Lower leg skin (tissue), 4 donors: ENCODE data around the gene C3orf18. TPM values are rescaled to one million over a fixed set of nuclear protein-coding genes. Genes with fewer than 3 reads are reported as not detected.
A peak's percentile ranks its signal among the peaks of the same experiment; 100 is the strongest.

Source experiments
- DNase-seq, 2 donors: peaks; one replicate each; pipeline ENCODE4 v3.0.0-alpha.2; 2019; ENCODE audit warnings: low spot score in 2 of 2
- H3K4me3 ChIP-seq: fragments of 200-600 bp; sonication (generic); 2 replicates; pipeline ENCODE4 v1.5.1; 2017; ENCODE audit warnings: mild to moderate bottlenecking, low read depth; ENCODE audit not compliant: poor library complexity, severe bottlenecking
- POLR2A ChIP-seq, 2 donors: fragments of 450-650 bp; IDR thresholded peaks; one replicate each; pipeline ENCODE4 v1.6.1; 2016 to 2017; ENCODE audit warnings: antibody characterized with exemption in 2 of 2, mild to moderate bottlenecking in 1 of 2, moderate library complexity in 1 of 2
- WGBS, 2 donors: methylation state at CpG; one replicate each; pipeline ENCODE4 v1.1.5; 2018; 5-methylcytosine and 5-hydroxymethylcytosine counted together
- intact Hi-C: fragments of 100-400 bp; cut with DNase I; formaldehyde crosslinking; loops from one replicate; pipeline ENCODE4 v1.15.0; 2023; ENCODE audit warnings: low total_unique reads
- total RNA-seq, 4 donors: library from RNA; depleted of rRNA; stranded (reverse); fragments of >200 nt; gene quantifications; one replicate each; pipeline ENCODE4 v1.1.0, GENCODE V29; 2016
- TF ChIP-seq, protein P1 (sequence below), 3 donors: fragments of 450-650 bp; IDR thresholded peaks; one replicate each; pipeline ENCODE4 v1.5.1; 2016; ENCODE audit warnings: antibody characterized with exemption in 3 of 3, mild to moderate bottlenecking in 3 of 3, moderate library complexity in 2 of 3

C3orf18 gene
- total RNA-seq, 4 donors from 2014 or later, result 0.27 to 3.9 (median 2.0) TPM

DNA sequence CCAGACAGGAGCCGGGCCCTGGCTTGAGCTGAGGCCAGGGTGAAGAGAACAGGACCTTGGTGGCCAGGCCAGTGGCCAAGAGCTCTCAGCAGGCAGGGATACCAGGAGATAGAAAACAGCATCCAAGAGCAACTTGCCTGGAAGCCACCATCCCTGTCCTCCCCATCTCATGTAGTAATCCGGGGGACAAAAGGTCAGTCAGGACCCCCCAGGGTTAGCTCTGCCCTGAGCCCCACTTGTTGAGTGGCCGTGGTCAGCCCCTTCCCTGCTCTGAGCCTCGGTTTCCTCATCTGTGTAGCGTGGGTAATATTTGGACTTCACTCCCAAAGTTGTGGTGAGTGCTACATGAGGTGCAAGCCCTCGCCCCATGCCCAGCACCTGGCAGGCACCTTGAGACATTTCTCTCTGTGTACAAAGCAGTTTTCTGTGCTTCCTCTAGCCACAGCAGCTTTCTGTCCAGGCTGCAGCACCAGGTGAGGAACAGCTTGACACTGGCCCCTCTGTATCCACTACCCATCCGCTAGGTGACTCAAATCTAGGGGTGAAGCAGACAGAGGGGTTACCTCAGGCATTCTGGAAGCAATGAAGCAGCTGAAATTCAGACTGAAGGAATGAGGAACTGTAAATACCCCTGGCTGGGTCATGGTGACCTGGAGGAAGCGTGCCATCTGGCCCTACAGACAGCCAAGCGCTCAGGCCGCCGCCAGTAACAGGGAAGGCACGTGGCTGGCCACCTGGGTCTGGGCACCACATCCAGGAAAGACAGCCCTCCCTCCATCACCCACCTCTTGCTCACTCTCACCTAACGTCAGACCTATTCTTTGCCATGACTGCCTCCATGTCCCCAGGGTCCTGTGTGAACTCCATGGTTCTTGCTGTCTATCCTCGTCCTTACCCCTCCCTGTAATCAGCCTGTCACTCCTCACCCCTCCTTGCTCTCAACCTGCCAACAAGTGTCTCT lies 37.4 kb upstream of the C3orf18 start:
- intact Hi-C loops, result no loop called here
- WGBS, 2 donors, result 50 to 53% methylated on average over 14 of the region's 14 CpGs
- DNase-seq, result no peak
- H3K4me3 ChIP-seq, result no peak overlapping the region
- TF ChIP-seq POLR2A (IDR thresholded peaks at IDR 0.05), result no peak
- TF ChIP-seq, protein P1, sequence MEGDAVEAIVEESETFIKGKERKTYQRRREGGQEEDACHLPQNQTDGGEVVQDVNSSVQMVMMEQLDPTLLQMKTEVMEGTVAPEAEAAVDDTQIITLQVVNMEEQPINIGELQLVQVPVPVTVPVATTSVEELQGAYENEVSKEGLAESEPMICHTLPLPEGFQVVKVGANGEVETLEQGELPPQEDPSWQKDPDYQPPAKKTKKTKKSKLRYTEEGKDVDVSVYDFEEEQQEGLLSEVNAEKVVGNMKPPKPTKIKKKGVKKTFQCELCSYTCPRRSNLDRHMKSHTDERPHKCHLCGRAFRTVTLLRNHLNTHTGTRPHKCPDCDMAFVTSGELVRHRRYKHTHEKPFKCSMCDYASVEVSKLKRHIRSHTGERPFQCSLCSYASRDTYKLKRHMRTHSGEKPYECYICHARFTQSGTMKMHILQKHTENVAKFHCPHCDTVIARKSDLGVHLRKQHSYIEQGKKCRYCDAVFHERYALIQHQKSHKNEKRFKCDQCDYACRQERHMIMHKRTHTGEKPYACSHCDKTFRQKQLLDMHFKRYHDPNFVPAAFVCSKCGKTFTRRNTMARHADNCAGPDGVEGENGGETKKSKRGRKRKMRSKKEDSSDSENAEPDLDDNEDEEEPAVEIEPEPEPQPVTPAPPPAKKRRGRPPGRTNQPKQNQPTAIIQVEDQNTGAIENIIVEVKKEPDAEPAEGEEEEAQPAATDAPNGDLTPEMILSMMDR (IDR thresholded peaks at IDR 0.05), result no peak

DNA sequence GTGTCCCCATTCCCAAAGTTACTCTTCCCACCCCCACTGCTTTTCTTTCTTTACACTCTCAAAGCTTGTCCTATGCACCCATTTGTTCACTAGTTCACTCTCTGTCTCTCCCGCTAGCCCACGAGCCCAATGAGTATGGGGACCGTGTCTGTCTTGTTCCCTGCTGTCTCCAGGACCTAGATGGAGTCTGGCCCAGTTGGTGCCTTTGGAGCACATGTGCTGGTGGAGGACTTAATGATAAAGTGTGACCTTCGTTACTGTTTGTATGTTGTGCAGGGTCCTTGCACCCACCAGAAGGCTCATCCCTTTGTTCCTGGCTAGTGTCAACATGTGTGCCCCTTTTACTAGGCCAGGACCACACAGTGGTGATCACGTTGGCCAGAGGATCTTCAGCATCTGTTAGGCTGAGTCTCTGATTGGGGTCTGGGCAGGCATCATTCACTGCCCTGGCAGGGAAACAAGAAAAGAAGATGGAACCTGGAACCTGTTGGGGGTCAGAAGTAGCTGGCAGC lies 36.6 kb upstream of the C3orf18 start:
- intact Hi-C loops, result no loop called here
- no peak for DNase-seq
- H3K4me3 ChIP-seq, result no peak overlapping the region
- 70 to 77% methylated on average over 5 of the region's 5 CpGs for WGBS, 2 donors
- TF ChIP-seq POLR2A (IDR thresholded peaks at IDR 0.05), result no peak
- TF ChIP-seq, protein P1 (IDR thresholded peaks at IDR 0.05), result no peak

DNA sequence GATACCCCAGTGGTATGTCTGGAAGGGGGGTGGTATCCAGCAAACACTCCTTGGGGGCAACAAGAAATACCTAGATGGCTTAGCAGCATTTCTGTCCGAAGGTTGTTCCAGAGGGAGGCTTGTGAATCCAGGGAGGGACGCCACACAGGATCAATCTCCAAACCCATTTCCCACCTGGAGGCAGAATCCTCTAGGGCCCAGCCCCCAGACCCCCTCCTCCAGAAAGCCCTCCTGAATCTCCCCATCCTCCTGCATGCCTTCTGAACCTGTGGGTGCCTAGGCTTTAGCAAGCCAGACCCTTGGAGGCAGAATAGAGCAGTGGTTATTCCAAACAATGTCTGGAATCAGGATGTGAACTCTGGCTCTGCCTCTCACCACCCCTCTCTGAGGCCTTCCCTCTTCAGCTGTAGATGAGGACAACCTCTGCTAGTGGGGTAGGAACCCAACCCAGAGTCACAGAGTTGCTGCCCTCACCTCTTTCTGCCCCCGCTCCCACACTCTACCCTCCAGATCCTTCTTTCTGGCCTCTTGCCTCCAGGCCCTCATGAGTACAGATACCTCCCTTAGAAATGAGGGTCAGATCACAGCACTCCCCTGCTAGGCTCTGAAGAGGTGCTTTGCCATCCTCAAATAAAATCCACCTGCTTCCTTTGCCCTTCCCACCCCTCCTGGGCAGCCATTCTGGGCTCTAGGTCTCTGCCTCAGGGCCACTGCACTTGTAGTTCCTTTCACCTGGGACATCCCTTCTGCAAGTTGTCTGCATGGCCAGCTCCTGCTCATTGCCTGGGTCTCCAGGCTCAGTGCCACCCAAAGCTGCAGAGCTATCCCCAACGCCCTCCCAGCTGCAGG lies 35.9 kb upstream of the C3orf18 start:
- intact Hi-C loops, result no loop called here
- no peak overlapping the region for H3K4me3 ChIP-seq
- 59 to 70% methylated on average over 4 of the region's 4 CpGs for WGBS, 2 donors
- TF ChIP-seq, protein P1 (IDR thresholded peaks at IDR 0.05), result no peak
- TF ChIP-seq POLR2A (IDR thresholded peaks at IDR 0.05), result no peak
- DNase-seq, result no peak

DNA sequence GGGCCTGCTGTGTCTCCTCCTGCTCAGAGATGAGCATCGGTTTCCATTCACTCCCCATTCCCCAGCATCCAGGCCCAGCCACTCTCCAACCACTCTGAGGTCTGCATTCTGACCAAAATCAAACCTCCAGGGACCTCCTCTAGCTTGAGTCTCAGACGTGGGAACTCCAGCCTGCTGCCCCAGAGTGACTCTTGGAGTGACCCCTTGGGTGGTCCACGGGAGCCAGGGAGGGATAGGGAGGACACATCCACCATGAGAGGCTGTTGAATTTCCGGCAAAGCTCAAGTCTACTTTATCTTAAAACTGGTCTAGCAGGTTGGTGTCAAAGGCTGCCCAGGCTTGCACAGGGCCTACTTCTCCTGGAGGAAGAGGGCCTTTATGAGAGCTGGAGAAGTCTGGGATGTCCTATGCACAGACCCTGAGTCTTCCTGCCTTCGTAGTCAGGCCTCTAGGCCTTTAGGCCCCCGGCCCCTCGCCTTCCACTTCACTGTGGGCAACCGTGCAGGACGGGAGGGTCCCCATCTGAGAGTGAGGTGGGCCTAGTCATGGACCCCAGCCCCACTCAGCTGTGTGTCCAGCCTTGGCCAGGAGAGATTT lies 35.1 kb upstream of the C3orf18 start:
- intact Hi-C loops, result no loop called here
- no peak for DNase-seq
- no peak for TF ChIP-seq POLR2A (IDR thresholded peaks at IDR 0.05)
- TF ChIP-seq, protein P1 (IDR thresholded peaks at IDR 0.05), result no peak
- H3K4me3 ChIP-seq, result no peak overlapping the region
- WGBS, 2 donors, result 43 to 44% methylated on average over 5 to 9 of the region's 9 CpGs

DNA sequence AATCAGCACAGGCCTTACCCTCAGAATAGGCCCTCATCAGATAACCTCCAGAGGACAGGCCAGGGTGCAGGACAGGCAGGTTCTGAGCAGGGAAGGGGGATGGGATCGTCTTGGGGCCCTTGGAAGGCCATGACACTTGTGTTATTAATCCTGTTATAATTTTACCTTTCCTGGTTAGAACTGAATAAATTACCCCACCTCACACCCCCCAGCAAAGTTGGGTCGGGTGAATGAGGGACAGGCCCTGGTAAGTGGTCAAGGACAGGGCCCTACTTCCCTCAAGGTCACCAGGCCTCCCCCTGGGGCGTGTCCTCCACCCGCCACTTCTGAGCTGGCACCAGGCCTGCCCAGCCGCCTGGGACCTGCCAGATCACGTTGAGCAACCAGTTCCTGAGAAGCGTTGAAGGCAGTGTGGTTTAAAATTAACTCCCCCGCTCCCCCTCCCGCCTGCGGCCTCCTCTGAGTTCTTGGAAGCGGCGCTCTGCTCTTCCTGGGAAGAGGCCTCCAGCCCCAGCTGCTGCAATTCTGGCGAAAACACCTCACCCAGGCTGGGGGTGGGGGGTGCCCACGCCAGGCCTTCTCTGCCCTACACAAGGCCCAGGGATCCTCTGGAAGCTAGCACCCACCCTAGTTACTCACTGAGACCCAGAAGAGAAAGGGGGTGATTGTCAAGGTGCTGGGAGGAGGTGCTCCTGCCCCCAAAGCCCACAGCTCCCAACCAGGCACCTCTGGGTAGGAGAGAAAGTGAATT lies 33.5 kb upstream of the C3orf18 start:
- intact Hi-C loops, result no loop called here
- peak; percentile 96 to 99 for DNase-seq
- TF ChIP-seq, protein P1 (IDR thresholded peaks at IDR 0.05), result no peak
- no peak for TF ChIP-seq POLR2A (IDR thresholded peaks at IDR 0.05)
- WGBS, 2 donors, result 2 to 3% methylated on average over 10 to 14 of the region's 14 CpGs
- H3K4me3 ChIP-seq, result no peak overlapping the region
